SK-N-SH treated with all-trans-retinoic acid at 6 μM for 48 hours (cell line): Measurements from ENCODE around the gene PHLDA1.

Experiments used
- ATAC-seq: fragments of 200-7000 bp; cut with Tn5 transposase; 3 replicates; pipeline ENCODE4 v1.9.1; 2020; ENCODE audit warnings: mild to moderate bottlenecking, moderate library complexity
- ARNTL ChIP-seq: fragments of 450-650 bp; formaldehyde crosslinking; IDR thresholded peaks from 2 replicates; pipeline ENCODE4 v1.5.0; 2020; ENCODE audit warnings: low read depth, mild to moderate bottlenecking, moderate library complexity, borderline replicate concordance
- BACH2 ChIP-seq: fragments of 250-450 bp; sonication (Bioruptor Pico); IDR thresholded peaks from 2 replicates; pipeline ENCODE4 v1.9.0; 2021; ENCODE audit warnings: mild to moderate bottlenecking, borderline replicate concordance
- CSDC2 ChIP-seq: fragments of 250-450 bp; sonication (Bioruptor Pico); IDR thresholded peaks from 2 replicates; pipeline ENCODE4 v1.5.0; 2020; ENCODE audit warnings: mild to moderate bottlenecking, moderate library complexity
- ESRRG ChIP-seq: fragments of 250-450 bp; sonication (Bioruptor Pico); IDR thresholded peaks from 2 replicates; pipeline ENCODE4 v1.6.1; 2021; ENCODE audit warnings: mild to moderate bottlenecking
- GLIS3 ChIP-seq: fragments of 250-450 bp; sonication (Bioruptor Pico); IDR thresholded peaks from 2 replicates; pipeline ENCODE4 v1.5.0; 2020; ENCODE audit warnings: mild to moderate bottlenecking, moderate library complexity
- ISL1 ChIP-seq: fragments of 250-450 bp; sonication (Bioruptor Pico); IDR thresholded peaks from 2 replicates; pipeline ENCODE4 v2.1.2; 2022; ENCODE audit warnings: mild to moderate bottlenecking, moderate library complexity
- OSR1 ChIP-seq: fragments of 250-450 bp; sonication (Bioruptor Pico); IDR thresholded peaks from 2 replicates; pipeline ENCODE4 v1.8.0; 2022; ENCODE audit warnings: moderate library complexity, mild to moderate bottlenecking, inconsistent platforms
- PPARA ChIP-seq: fragments of 250-450 bp; sonication (Bioruptor Pico); IDR thresholded peaks from 2 replicates; pipeline ENCODE4 v1.5.0; 2020; ENCODE audit warnings: mild to moderate bottlenecking, borderline replicate concordance
- SNAI2 ChIP-seq: fragments of 250-450 bp; sonication (Bioruptor Pico); IDR thresholded peaks from 2 replicates; pipeline ENCODE4 v1.5.0; 2020; ENCODE audit warnings: mild to moderate bottlenecking, moderate library complexity
- TCF4 ChIP-seq: fragments of 250-450 bp; sonication (Bioruptor Pico); IDR thresholded peaks from 2 replicates; pipeline ENCODE4 v1.8.0; 2021; ENCODE audit warnings: mild to moderate bottlenecking, moderate library complexity, borderline replicate concordance
- TOX ChIP-seq: fragments of 250-450 bp; sonication (Bioruptor Pico); IDR thresholded peaks from 2 replicates; pipeline ENCODE4 v1.8.0; 2021; ENCODE audit warnings: mild to moderate bottlenecking, moderate library complexity, borderline replicate concordance
- ZC3H10 ChIP-seq: fragments of 250-450 bp; sonication (Bioruptor Pico); IDR thresholded peaks from 2 replicates; pipeline ENCODE4 v1.5.1; 2021; ENCODE audit warnings: mild to moderate bottlenecking, moderate library complexity
- ZFP3 ChIP-seq: fragments of 250-450 bp; sonication (Bioruptor Pico); IDR thresholded peaks from 2 replicates; pipeline ENCODE4 v1.5.0; 2020; ENCODE audit warnings: mild to moderate bottlenecking, moderate library complexity
- ZFP30 ChIP-seq: fragments of 450-650 bp; formaldehyde crosslinking; IDR thresholded peaks from 2 replicates; pipeline ENCODE4 v1.5.0; 2022; ENCODE audit warnings: mild to moderate bottlenecking, moderate library complexity
- ZNF70 ChIP-seq: fragments of 450-650 bp; formaldehyde crosslinking; IDR thresholded peaks from 2 replicates; pipeline ENCODE4 v1.5.0; 2020; ENCODE audit warnings: mild to moderate bottlenecking, moderate library complexity
- TF ChIP-seq, protein P1 (sequence below): fragments of 250-450 bp; sonication (Bioruptor Pico); IDR thresholded peaks from 2 replicates; pipeline ENCODE4 v1.5.0; 2020; ENCODE audit warnings: mild to moderate bottlenecking, moderate library complexity
- TF ChIP-seq, protein P2 (sequence below): fragments of 250-450 bp; sonication (Bioruptor Pico); IDR thresholded peaks from 2 replicates; pipeline ENCODE4 v1.5.1; 2020; ENCODE audit warnings: low read depth, mild to moderate bottlenecking, moderate library complexity
- TF ChIP-seq, protein P3 (sequence below): fragments of 250-450 bp; sonication (Bioruptor Pico); IDR thresholded peaks from 2 replicates; pipeline ENCODE4 v1.8.0; 2021; ENCODE audit warnings: low read depth, mild to moderate bottlenecking, moderate library complexity, borderline replicate concordance
- TF ChIP-seq, protein P4 (sequence below): fragments of 250-450 bp; sonication (Bioruptor Pico); IDR thresholded peaks from 2 replicates; pipeline ENCODE4 v1.5.1; 2021; ENCODE audit warnings: mild to moderate bottlenecking, moderate library complexity

Gene PHLDA1

DNA sequence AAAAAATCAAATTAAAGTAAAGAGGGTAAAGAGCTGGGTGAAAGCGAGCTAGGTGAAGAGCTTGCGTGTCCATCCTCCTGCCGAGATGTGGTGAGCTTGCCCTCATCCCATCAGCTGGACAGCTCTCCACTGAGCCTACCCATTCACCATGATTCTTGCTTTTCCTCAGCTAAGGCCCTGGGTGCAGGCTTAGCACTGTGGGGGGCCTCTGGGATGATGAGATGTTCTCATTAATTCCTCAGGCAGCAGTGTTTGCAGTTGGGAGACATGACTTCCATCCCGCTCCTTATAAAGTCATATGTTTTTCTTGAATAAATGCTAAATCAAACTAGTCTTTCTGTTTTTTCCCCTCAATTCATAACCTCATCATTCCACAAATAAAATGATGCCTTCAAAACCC is 18.0 kb downstream of the PHLDA1 start:
- no peak for ATAC-seq
- TF ChIP-seq ISL1 (CRISPR knock-in tag) (no peak), CSDC2 (CRISPR knock-in tag) (no peak), ZNF70 (CRISPR knock-in tag) (no peak), SNAI2 (CRISPR knock-in tag) (no peak), ARNTL (CRISPR knock-in tag) (no peak), BACH2 (CRISPR knock-in tag) (no peak), ZC3H10 (CRISPR knock-in tag) (no peak), PPARA (CRISPR knock-in tag) (no peak)
- TF ChIP-seq, protein P1, sequence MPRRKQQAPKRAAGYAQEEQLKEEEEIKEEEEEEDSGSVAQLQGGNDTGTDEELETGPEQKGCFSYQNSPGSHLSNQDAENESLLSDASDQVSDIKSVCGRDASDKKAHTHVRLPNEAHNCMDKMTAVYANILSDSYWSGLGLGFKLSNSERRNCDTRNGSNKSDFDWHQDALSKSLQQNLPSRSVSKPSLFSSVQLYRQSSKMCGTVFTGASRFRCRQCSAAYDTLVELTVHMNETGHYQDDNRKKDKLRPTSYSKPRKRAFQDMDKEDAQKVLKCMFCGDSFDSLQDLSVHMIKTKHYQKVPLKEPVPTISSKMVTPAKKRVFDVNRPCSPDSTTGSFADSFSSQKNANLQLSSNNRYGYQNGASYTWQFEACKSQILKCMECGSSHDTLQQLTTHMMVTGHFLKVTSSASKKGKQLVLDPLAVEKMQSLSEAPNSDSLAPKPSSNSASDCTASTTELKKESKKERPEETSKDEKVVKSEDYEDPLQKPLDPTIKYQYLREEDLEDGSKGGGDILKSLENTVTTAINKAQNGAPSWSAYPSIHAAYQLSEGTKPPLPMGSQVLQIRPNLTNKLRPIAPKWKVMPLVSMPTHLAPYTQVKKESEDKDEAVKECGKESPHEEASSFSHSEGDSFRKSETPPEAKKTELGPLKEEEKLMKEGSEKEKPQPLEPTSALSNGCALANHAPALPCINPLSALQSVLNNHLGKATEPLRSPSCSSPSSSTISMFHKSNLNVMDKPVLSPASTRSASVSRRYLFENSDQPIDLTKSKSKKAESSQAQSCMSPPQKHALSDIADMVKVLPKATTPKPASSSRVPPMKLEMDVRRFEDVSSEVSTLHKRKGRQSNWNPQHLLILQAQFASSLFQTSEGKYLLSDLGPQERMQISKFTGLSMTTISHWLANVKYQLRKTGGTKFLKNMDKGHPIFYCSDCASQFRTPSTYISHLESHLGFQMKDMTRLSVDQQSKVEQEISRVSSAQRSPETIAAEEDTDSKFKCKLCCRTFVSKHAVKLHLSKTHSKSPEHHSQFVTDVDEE (CRISPR knock-in tag) = no peak

DNA sequence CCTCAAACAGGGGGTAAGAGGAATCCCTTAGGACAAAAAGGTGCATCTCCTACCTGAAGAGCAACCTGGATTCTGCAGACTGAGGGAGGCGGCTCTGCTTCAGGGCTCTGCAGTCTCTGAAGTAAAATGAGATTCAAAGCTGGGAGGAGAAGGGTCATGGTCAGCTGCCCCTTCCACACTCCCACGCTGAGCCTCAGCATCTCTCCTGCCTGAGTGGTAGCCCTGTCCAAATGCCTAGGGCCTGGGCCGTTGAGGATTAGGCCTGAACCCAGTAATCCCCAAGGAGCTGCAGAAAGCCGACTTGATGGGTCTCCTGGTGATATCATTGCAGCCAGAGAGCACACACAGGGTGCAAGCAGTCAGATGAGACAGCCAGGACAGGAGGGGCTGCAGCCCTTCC is 18.9 kb downstream of the PHLDA1 start:
- ATAC-seq = no peak
- no peak for TF ChIP-seq ZC3H10 (CRISPR knock-in tag)
- TF ChIP-seq, protein P2, sequence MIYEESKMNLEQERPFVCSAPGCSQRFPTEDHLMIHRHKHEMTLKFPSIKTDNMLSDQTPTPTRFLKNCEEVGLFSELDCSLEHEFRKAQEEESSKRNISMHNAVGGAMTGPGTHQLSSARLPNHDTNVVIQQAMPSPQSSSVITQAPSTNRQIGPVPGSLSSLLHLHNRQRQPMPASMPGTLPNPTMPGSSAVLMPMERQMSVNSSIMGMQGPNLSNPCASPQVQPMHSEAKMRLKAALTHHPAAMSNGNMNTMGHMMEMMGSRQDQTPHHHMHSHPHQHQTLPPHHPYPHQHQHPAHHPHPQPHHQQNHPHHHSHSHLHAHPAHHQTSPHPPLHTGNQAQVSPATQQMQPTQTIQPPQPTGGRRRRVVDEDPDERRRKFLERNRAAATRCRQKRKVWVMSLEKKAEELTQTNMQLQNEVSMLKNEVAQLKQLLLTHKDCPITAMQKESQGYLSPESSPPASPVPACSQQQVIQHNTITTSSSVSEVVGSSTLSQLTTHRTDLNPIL (CRISPR knock-in tag) = no peak
- TF ChIP-seq ARNTL (CRISPR knock-in tag) = no peak
- TF ChIP-seq OSR1 = no peak
- no peak for TF ChIP-seq TCF4
- no peak for TF ChIP-seq ZFP3
- no peak for TF ChIP-seq PPARA (CRISPR knock-in tag)
- TF ChIP-seq GLIS3 (CRISPR knock-in tag) = no peak
- no peak for TF ChIP-seq ESRRG (CRISPR knock-in tag)
- TF ChIP-seq, protein P3, sequence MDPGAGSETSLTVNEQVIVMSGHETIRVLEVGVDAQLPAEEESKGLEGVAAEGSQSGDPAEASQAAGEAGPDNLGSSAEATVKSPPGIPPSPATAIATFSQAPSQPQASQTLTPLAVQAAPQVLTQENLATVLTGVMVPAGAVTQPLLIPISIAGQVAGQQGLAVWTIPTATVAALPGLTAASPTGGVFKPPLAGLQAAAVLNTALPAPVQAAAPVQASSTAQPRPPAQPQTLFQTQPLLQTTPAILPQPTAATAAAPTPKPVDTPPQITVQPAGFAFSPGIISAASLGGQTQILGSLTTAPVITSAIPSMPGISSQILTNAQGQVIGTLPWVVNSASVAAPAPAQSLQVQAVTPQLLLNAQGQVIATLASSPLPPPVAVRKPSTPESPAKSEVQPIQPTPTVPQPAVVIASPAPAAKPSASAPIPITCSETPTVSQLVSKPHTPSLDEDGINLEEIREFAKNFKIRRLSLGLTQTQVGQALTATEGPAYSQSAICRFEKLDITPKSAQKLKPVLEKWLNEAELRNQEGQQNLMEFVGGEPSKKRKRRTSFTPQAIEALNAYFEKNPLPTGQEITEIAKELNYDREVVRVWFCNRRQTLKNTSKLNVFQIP (CRISPR knock-in tag) = no peak
- no peak for TF ChIP-seq ZNF70 (CRISPR knock-in tag)
- TF ChIP-seq ISL1 (CRISPR knock-in tag) = no peak
- TF ChIP-seq, protein P1 (CRISPR knock-in tag) = no peak
- TF ChIP-seq, protein P4, sequence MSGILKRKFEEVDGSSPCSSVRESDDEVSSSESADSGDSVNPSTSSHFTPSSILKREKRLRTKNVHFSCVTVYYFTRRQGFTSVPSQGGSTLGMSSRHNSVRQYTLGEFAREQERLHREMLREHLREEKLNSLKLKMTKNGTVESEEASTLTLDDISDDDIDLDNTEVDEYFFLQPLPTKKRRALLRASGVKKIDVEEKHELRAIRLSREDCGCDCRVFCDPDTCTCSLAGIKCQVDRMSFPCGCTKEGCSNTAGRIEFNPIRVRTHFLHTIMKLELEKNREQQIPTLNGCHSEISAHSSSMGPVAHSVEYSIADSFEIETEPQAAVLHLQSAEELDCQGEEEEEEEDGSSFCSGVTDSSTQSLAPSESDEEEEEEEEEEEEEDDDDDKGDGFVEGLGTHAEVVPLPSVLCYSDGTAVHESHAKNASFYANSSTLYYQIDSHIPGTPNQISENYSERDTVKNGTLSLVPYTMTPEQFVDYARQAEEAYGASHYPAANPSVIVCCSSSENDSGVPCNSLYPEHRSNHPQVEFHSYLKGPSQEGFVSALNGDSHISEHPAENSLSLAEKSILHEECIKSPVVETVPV = no peak
- no peak for TF ChIP-seq ZFP30 (CRISPR knock-in tag)
- no peak for TF ChIP-seq CSDC2 (CRISPR knock-in tag)

DNA sequence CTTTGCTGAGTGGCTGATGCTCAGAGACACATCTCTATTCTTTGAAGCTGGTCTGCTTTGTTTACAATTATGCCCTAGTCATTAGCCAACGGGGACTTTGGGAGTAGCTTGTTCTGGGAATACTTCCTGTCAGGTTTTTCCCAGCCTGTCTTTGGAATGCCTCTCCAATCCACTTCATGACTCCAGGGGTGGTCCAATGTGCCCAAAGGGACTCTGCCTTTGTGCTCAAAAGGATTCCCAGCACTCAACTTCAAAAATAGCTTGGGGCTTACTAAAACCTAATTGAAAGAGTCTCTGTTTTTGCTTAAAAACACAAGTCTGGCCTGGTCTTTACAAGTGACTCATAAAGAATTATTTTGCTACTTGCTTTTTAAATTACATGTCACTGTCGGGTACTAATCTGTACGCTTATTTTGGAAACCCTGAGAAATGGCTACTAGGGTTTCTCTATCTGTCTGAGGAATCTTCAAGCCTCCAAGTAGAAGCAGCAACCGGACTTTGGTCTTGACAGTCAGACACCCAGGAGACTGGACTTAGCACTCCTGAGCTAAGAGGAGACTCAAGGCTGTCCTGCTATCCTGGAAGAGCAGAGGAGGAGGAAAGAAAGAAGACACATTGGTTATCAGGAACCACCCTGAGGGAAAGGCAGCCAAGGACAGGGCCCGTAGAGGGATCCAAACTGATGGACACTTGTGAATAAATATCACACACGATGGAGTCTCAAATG is 20.7 kb downstream of the PHLDA1 start:
- ATAC-seq = peak; percentile 53
- TF ChIP-seq ZFP3 = no peak
- TF ChIP-seq, protein P3 (CRISPR knock-in tag) = no peak
- TF ChIP-seq PPARA (CRISPR knock-in tag) = no peak
- TF ChIP-seq, protein P4 = no peak
- TF ChIP-seq, protein P2 (CRISPR knock-in tag) = no peak
- no peak for TF ChIP-seq TCF4
- no peak for TF ChIP-seq CSDC2 (CRISPR knock-in tag)
- TF ChIP-seq TOX = no peak
- TF ChIP-seq BACH2 (CRISPR knock-in tag) = no peak
- TF ChIP-seq ESRRG (CRISPR knock-in tag) = no peak
- TF ChIP-seq OSR1 = no peak
